NCI-H69 (cell line): Measurements from ENCODE around the gene LUZP1.

ENCODE experiments used
- DNase-seq: peaks from one replicate; lab custom pipeline; 2025; lab: John Stamatoyannopoulos, UW

LUZP1 gene

DNA sequence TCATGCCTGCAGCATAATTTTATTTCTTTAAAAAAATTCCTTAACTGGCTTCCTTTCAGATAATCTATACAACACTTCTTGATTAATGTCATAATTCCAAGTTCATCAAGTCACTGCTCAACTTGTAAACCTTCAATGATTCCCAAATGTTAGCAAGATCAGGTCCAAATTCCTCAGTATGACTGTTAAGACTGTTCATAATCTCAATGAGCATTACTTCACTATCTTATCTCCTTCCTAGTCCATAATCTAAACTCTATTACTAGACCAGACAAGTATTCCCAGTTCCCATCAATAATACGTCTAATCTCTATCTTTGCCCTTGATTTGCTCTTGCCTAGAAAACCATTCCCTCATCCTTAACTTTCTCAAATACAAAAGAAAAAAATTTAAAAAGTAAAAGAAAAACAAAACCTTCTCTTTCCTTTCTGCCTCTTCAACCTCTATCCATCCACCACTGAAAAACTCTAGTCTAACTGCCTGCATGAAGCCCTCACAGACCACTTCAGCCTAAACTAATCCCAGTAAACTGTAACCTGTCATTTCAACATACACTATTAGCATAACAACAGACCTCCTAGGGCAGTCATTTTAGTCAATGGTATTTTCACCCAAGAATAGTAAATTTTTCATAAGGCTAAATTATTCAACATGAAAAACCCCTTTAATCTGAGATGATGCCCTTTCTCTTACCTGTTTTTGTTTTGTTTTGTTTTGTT, 15.5 kb downstream of the LUZP1 start:
- DNase-seq = no peak

DNA sequence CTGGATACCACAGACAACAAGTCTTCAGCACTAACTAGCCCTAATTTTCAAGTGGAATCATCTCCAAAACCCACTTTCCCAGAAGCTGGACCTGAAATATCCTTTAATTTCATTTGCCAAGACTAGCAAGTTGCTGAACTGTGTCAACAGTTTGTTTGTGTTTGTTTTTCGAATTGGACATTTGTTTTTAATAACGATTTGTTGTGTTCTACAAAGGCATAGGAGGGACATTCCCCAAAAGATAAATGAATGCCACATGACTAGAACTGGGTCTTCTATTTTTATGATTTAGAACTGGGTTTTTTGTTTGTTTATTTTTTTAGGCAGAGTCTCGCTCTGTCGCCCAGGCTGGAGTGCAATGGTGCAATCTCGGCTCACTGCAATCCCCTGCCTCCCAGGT, 17.9 kb downstream of the LUZP1 start:
- DNase-seq = no peak

DNA sequence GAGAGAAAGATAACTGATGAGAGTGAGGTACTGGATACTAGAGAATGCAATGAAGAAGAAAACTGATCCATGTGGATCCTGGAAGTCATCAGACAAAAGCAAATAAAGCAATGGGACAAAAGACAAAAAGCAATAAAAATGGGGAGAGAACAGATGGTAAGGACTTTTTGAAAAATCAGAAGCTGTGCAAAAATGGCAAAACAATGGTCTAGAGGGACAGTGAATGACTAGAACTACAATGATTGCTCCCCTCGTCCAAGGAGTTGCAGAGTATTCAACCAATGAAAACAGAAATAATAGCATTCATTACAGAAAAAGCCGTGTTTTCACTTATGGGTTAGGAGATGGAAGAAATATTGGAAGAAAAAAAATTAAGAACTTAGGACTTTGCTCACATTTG, 18.5 kb downstream of the LUZP1 start:
- peak; percentile 29 for DNase-seq

DNA sequence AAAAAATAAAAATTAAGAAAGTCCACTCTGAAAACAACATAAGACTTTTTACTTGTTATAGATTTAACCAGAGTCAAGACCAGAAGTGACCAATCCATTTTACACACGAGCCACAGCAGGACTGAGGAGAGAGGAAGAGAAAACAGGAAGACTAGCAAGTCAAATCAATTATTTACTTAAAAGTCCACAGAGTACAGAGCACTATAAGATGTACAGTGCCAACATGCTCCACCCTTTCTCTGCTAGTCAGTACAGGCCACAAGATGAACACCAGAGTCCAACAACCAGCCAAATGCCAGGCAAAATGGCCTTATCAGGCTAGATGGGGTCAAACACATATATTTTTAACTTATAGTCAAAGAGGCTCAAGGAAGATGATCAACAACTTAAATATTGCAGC, 19.5 kb downstream of the LUZP1 start:
- peak; percentile 1 for DNase-seq

DNA sequence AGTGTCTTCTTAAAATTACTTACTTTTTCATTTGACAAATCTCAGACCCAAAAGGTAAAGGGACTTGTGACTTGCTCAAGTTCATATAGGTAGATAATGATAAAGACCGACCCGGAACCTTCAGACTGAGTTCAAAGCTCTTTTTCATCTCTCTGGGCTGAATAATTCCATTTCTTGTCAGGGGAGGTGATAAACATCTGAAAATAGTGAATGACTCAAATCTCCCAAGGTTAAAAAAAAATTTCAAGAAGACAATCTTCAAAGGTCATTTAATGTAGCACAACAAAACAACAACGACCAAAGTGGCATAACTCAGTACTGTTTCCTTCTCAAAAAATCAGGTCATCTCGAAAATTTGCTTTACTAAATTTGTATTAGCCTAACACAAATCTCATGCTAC, 20.6 kb downstream of the LUZP1 start:
- no peak for DNase-seq

DNA sequence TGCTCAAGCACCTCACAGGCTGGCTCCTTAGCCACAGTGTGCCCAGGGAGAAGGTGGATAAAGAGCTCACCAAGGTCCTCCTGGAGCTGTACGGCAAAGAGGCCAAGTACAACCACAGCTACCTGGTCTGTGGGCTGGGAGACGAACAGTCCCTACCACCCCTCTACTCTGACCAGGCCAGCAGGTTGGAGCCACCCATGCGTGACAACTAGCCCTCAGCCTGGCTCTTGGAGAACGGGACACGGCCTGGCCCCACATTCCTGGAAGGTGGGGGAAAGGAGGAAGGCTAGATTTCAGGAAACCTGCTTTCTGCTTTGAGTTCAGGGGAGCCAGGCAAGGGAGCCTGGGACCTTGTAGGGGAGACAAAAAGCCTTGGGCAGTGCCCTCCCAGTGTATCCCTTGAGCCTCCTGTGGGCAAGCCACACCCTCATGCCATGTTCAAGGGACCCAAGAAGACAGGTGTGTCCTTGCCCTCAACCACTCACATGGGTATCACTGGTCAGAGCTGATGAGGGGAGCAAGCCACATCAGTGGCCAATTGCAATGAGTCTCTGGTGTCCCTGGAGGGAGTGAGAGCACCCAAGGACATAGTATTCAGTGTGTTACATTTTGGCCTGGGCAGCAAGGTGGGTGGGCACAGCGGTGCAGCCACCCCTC, 27.6 kb downstream of the LUZP1 start:
- no peak for DNase-seq

DNA sequence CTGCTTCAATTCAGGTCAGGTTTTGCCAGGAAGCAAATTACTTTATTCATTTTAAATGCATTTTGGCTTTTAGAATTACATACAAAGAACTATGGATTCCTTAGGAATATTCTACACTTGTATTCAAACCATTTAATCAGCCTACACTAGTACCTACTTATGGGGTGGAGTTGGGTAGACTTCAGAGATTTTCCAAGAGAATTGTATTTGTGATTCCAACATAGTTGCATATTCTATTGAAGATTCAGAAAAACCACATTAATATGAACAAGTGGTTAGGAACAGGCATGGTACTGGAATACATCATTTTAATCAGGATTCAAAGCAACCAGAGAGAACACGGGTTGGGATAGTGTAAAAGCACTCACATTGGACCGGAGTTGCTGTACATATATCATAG, 33.4 kb downstream of the LUZP1 start:
- DNase-seq = no peak

DNA sequence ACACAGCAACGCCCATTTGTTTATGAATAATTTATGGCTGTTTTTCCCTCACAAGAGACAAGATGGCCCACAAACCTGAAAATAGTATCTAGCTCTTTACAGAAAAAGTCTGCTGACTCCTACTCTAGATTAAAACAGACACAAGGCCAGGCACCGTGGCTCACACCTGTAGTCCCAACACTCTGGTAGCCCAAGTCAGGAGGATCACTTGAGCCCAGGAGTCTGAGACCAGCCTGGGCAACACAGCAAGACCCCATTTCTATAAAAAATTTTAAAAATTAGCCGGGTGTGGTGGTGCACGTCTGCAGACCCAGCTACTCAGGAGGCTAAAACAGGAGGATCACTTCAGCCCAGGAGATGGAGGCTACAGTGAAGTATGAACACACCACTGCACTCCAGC, 34.6 kb downstream of the LUZP1 start:
- DNase-seq = no peak

DNA sequence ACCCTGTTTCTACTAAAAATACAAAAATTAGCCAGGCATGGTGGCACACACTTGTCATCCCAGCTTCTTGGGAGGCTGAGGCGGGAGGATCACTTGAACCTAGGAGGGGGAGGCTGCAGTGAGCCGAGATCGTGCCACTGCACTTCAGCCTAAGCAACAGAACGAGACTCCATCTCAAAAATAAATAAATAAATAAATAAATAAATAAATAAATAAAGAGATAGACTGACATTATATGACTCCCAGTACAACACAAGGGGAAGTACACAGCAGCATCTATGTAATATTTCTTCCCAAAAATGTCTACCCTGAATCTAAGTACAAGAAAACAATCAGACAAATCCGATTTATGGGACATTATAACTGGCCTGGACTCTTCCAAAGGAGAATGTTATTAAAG, 35.1 kb downstream of the LUZP1 start:
- DNase-seq = no peak

DNA sequence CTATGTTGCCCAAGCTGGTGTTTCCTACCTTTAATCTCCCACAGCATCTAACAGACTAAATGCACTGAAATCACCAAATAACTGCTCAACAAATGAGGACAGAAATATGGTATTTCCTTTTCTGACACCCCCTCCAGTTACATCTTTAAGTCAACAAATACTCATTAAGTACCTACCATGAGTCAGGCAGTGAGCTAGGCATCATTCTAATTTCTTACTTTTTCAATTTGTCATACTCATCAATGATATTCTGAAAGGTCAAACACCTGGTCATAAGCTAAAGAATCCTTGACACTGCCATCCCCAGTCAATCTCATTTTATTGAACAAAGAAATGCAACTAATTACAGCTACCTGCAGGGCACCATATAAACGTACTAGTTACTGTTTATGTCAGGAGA, 36.6 kb downstream of the LUZP1 start:
- DNase-seq = no peak

DNA sequence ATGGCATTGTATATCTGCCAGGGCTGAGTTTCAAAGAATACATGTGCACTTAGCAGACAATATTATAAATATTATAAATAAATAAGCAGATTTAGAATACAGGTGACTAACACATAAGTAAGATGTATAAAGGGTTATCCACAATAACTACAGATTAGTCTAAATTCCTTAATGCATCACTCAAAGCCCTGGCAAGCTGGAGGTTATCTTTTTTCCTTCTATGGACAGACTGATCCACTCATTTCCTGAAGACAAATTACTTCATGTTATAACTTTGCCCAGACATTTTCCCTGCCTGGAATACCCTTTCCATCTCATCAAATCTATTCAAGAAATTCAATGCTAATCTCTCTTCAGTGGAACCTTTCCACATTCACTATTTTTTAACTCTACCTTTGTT, 38.8 kb downstream of the LUZP1 start:
- DNase-seq = no peak

DNA sequence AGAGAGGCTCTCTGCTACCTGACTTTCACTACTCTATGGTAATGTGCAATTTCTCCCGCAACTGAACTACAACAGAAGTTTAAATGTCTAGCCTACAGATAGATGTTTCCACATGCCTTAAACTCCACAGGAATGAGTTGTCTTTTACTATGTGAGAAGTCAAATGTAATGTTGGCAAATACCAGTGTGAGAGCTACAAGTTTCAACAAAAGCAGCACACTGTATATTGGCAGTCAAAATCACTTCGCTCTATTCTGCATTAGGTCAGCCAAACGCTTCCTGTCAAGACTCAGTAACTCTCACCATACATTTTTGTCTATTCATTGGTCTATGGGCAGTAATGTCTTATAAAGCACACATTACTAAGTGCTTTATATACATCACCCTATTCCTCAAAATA, 41.9 kb downstream of the LUZP1 start:
- DNase-seq = no peak

DNA sequence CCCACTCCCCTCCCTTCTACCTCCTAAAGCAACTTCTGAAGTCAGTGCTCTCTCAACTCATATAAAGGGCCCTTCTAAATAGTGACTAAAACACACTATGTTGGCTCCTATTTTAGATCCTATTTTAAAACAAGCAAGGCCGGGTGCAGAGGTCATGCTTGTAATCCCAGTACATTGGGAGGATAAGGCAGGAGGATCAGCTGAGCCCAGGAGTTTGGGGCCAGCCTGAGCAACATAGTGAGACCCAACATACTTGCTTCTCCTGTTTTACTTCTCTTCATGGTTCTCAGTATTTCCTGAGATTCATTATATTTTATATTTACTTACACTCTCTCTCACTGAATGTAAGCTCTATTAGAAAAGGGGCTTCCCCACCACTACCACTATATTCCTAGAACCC, 42.5 kb downstream of the LUZP1 start:
- no peak for DNase-seq

DNA sequence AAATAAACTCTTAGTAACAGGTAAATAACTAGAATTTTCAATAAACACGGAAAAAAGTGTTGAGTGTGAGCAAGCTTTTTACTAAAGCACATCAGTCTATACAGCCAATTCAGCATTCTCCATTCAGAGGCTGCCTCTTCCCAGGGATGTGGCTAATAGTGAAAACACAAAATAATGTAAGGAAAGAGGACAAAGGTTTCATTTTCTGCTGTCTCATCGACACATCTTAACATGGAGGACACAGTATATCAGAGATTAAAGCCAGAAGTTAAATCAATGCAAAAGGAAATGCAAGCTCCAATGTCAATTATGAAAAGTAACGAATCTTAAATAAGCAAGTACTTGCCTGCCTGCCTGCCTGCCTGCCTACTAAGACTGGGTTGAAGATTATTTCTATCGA, 43.2 kb downstream of the LUZP1 start:
- DNase-seq = no peak

DNA sequence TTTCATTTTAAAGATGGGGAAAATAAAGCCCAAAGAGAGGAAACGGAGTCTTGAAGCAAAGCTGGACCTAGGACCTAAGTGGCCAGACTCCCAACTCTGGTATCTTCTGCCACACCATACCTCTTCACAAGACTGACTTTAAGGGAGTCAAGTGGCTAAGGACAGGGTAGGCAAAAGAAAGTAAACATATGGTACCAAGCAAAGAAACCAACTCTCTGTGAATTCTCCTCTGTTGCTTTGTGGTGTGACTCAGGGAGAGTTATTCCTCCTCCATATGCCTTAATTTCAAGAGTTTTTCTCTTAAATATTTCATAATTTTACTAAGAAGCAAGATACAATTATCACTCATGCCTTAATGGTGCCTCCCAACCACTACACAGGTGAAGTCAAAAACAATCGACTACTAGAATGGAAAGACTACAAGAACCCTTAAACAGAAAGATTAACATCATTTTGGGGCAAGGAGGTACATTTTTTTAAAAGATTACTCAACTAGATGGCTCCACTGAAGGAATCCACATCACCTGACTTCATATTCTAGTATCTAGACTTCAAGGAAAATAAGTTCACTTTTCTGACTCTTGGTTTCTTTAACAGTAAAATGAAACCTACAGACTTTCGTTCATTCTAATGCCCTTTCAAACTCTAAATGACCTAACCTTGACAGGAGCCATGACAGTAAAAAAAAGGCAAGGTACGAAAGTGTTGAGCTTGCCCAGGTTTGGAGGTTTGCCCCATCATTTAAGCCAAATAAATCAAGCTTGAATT, 44.2 kb downstream of the LUZP1 start:
- no peak for DNase-seq

DNA sequence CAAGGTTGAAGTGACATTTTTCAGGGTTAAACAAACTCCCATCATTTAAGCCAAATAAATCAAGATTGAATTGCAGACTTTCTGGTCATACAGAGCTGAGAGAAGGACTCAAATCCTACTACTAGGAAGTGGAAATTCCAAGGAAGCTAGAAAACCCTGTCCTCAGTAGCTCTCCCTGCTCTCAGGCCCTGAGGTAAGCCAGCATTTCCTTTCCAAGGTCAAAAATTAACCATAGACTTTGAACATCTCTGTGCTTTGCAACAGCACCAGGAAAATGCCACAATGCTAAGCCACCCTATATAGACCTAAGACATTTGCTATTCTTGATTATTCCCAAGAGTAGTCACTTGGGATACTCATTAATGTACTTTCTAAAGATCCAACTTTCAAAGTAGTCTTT, 45.1 kb downstream of the LUZP1 start:
- no peak for DNase-seq

DNA sequence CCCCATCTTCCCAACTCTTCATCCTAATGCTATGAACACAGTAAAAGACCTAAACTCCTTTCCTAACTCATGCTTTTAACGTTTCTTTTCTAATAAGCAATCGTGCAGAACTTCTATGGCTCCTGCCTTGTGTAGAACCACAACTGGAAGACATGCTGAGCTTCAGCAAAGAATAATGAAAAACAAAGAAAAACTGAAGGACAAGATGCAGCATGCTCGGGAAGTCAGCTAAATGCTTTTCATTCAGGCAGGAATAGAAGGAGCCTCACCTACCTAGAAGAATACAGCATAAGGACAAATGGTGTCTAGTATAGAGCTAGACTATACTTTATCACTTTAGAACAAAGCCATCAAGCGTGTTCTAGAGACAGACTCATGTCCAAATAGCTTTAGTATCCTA, 45.9 kb downstream of the LUZP1 start:
- DNase-seq = no peak

DNA sequence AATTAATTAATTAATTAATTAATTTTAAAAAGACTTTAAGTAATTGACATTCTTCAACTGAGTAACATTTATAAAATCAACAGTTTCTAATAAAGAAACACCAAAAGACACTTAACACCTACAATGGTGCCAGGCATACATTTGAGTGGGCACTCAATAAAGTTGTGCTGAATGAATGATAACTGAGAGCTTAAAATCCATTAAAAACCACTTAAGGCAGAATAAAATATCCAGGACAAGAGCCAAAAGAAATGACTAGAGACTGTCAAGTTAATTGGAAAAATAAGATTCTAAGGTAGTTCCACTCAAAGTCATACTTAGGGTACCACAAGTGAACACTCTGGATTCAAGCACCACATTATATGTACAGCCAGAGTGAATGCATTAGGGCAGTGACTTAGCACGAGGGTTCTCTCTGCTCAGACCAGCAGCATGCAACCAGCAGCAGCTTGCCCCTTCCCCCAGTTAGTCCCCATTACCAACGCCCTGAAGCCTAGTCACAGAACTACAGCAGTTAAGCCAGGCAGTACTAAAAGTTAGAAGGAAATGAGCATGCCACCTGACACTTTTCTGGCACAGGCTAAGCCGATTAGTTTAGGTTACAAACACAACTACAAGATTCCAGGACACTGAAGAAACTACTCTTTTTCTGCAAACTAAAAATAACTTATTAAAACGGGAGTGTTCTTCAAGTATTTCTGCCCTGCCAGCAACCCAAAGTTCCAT, 46.5 kb downstream of the LUZP1 start:
- DNase-seq = no peak

DNA sequence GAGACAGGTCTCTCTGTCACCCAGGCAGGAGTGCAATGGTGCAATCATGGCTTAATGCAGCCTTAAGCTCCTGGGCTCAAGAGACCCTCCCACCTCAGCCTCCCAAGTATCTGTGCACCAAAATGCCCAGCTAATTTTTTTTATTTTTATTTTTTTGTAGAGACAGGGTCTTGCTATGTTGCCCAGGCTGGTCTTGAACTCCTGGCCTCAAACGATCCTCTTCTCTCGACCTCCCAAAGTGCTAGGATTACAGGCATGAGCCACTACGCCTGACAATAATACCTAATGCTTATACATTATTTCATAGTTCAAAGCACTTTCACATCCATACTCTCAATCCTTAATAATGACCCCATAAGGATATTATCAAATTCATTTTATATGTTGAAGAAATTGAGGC, 48.3 kb downstream of the LUZP1 start:
- DNase-seq = no peak

DNA sequence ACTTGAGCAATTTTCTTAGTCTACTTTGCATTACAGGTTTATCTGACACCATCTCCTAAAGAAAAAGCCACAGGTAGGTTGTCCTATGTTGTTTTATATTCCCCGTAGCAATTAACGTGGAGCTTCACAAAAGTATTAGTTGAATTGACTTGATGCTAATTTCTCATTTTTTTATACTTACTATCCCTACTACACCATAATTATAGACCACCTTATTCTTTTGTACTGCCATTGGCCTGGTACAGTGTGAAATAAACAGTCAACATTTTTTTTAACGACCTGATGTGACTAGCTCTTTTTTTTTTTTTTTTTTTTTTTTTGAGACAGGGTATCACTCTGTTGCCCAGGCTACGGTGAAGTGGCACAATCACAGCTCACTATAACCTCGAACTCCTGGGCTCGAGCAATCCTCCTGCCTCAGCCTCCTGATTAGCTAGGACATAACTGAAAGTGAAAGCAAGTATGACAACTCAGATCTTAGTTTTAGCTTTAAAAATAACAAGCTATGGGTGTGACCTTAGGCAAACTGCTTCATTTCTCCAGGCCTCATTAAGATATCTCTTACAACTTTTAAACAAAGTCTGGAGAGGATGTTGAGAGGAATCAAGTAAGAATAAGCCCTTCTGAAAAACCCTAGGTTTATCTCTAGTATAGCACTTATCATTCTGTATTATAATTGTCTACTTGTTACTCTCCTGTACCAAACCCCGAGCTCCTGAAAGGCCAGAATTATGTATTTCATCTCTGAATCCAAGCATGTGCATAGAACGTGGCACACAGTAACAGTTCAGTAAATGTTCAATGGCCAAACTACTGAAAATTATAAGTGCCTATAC, 49.5 kb downstream of the LUZP1 start:
- no peak for DNase-seq

DNA sequence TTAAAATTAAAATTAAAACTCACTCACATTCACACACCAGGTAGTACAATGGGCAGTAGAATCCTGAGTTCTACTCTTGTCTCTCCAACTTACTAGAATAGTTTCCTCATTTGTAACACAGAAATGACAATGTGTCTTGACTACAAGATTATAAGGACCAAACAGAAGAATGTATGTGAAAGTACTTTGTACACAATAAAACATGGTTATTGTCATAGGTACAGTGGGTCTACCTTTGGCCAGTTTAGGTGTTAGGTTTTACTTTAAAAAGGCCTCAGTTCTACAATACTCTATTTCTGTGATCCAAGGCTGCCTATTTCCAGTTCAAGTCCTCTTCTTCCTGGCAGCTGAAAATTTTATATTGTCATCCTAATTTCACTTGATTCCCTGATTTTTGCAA, 50.2 kb downstream of the LUZP1 start:
- DNase-seq = no peak
